H9 (cell line): ENCODE results near the gene TLK1. TPM values are rescaled to one million over a fixed set of nuclear protein-coding genes. Genes with fewer than 3 reads are reported as not detected.

ENCODE experiments used
- DNase-seq: peaks from one replicate; pipeline ENCODE4 v3.0.0-alpha.2; 2017
- H2AFZ ChIP-seq: one replicate; pipeline ENCODE4 v1.6.1; 2013; ENCODE audit warnings: mild to moderate bottlenecking, low read length, control low read depth, moderate library complexity
- H2AK5ac ChIP-seq: 2 replicates; pipeline ENCODE4 v1.6.1; 2013; ENCODE audit warnings: low read length, control low read depth, mixed read lengths; ENCODE audit not compliant: insufficient read length
- H2BK120ac ChIP-seq: one replicate; pipeline ENCODE4 v1.6.1; 2013; ENCODE audit warnings: low read depth, mild to moderate bottlenecking, low read length, control low read depth, inconsistent platforms; ENCODE audit not compliant: poor library complexity, severe bottlenecking
- H2BK12ac ChIP-seq: 2 replicates; pipeline ENCODE4 v1.6.1; 2013; ENCODE audit warnings: low read length, control low read depth, mixed read lengths, low read depth; ENCODE audit not compliant: insufficient read length
- H2BK15ac ChIP-seq: 2 replicates; pipeline ENCODE4 v1.6.1; 2013; ENCODE audit warnings: low read depth, low read length, control low read depth
- H2BK20ac ChIP-seq: one replicate; pipeline ENCODE4 v1.6.1; 2013; ENCODE audit warnings: low read depth, mild to moderate bottlenecking, low read length, control low read depth, inconsistent platforms; ENCODE audit not compliant: poor library complexity, severe bottlenecking
- H2BK5ac ChIP-seq: 2 replicates; pipeline ENCODE4 v1.6.1; 2013; ENCODE audit warnings: low read length, control low read depth, mixed read lengths; ENCODE audit not compliant: insufficient read length
- H3K14ac ChIP-seq: 2 replicates; pipeline ENCODE4 v1.6.1; 2013; ENCODE audit warnings: low read length, control low read depth; ENCODE audit not compliant: insufficient read depth
- H3K18ac ChIP-seq: 2 replicates; pipeline ENCODE4 v1.6.1; 2013; ENCODE audit warnings: low read depth, mild to moderate bottlenecking, mixed read lengths, low read length, control low read depth; ENCODE audit not compliant: insufficient read length
- H3K23ac ChIP-seq: 2 replicates; pipeline ENCODE4 v1.6.1; 2013; ENCODE audit warnings: low read length, control low read depth, mixed read lengths, low read depth; ENCODE audit not compliant: insufficient read length
- H3K23me2 ChIP-seq: 2 replicates; pipeline ENCODE4 v1.6.1; 2013; ENCODE audit warnings: low read depth, mild to moderate bottlenecking, mixed read lengths, low read length, control low read depth; ENCODE audit not compliant: insufficient read length, poor library complexity, severe bottlenecking
- H3K27ac ChIP-seq: 2 replicates; pipeline ENCODE4 v1.5.1; 2013; ENCODE audit warnings: low read length, control low read depth, mixed read lengths, low read depth; ENCODE audit not compliant: insufficient read length
- H3K27me3 ChIP-seq: 2 replicates; pipeline ENCODE4 v1.6.1; 2013; ENCODE audit warnings: low read length, control low read depth, inconsistent platforms; ENCODE audit not compliant: insufficient read depth
- H3K4ac ChIP-seq: 2 replicates; pipeline ENCODE4 v1.6.1; 2013; ENCODE audit warnings: low read depth, mild to moderate bottlenecking, control low read depth, inconsistent platforms, low read length, moderate library complexity
- H3K4me1 ChIP-seq: 2 replicates; pipeline ENCODE4 v1.6.1; 2013; ENCODE audit warnings: low read length, control low read depth, inconsistent platforms; ENCODE audit not compliant: insufficient read depth
- H3K4me2 ChIP-seq: 2 replicates; pipeline ENCODE4 v1.6.1; 2013; ENCODE audit warnings: low read length, control low read depth, mixed read lengths; ENCODE audit not compliant: insufficient read length, insufficient read depth
- H3K56ac ChIP-seq: 2 replicates; pipeline ENCODE4 v1.6.1; 2013; ENCODE audit warnings: low read depth, mild to moderate bottlenecking, mixed read lengths, low read length, control low read depth; ENCODE audit not compliant: insufficient read length
- H3K79me1 ChIP-seq: 2 replicates; pipeline ENCODE4 v1.6.1; 2013; ENCODE audit warnings: low read depth, mild to moderate bottlenecking, moderate library complexity, low read length, control low read depth, inconsistent platforms; ENCODE audit not compliant: insufficient read depth, poor library complexity, severe bottlenecking
- H3K79me2 ChIP-seq: 2 replicates; pipeline ENCODE4 v1.6.1; 2013; ENCODE audit warnings: low read length, control low read depth, inconsistent platforms; ENCODE audit not compliant: insufficient read depth
- H3K9ac ChIP-seq: 2 replicates; pipeline ENCODE4 v1.6.1; 2013; ENCODE audit warnings: low read length, control low read depth, mixed read lengths; ENCODE audit not compliant: insufficient read length; ENCODE audit errors: extremely low read depth
- H3K9me3 ChIP-seq: one replicate; pipeline ENCODE4 v1.6.1; 2013; ENCODE audit warnings: low read depth, low read length, inconsistent platforms; ENCODE audit not compliant: control insufficient read depth
- H3T11ph ChIP-seq: one replicate; pipeline ENCODE4 v1.6.1; 2013; ENCODE audit warnings: mild to moderate bottlenecking, low read length, control low read depth, inconsistent platforms
- H4K20me1 ChIP-seq: one replicate; pipeline ENCODE4 v1.6.1; 2013; ENCODE audit not compliant: control insufficient read depth, insufficient read length, insufficient read depth
- H4K5ac ChIP-seq: 2 replicates; pipeline ENCODE4 v1.6.1; 2013; ENCODE audit warnings: low read depth, mild to moderate bottlenecking, mixed read lengths, low read length, control low read depth; ENCODE audit not compliant: insufficient read length
- H4K8ac ChIP-seq: replicated peaks from 2 replicates; pipeline ENCODE4 v1.6.1; 2013; ENCODE audit warnings: low read length, control low read depth, mixed read lengths, low read depth; ENCODE audit not compliant: insufficient read length
- H4K91ac ChIP-seq: 2 replicates; pipeline ENCODE4 v1.6.1; 2013; ENCODE audit warnings: low read depth, mild to moderate bottlenecking, moderate library complexity, mixed read lengths, low read length, control low read depth; ENCODE audit not compliant: insufficient read length
- H3K27ac Mint-ChIP-seq, 3 experiments: 2 replicates in 2 of 3; 3 replicates in 1 of 3; pipeline ENCODE4 v1.8.0; 2020 to 2021; ENCODE audit warnings: mixed read lengths in 3 of 3, mild to moderate bottlenecking in 1 of 3, moderate library complexity in 1 of 3
- H3K27me3 Mint-ChIP-seq: 2 replicates; pipeline ENCODE4 v1.8.0; 2021; ENCODE audit warnings: low read depth, mild to moderate bottlenecking, moderate library complexity, mixed read lengths
- H3K36me3 Mint-ChIP-seq, 3 experiments: 2 replicates in 2 of 3; 3 replicates in 1 of 3; pipeline ENCODE4 v1.8.0; 2020 to 2021; ENCODE audit warnings: low read depth in 3 of 3, mixed read lengths in 3 of 3; ENCODE audit not compliant: insufficient read depth in 1 of 3
- H3K4me1 Mint-ChIP-seq, 2 experiments: 2 replicates each; pipeline ENCODE4 v1.8.0; 2020; ENCODE audit warnings: mixed read lengths in 2 of 2
- H3K4me3 Mint-ChIP-seq, 2 experiments: 2 replicates in 1 of 2; 3 replicates in 1 of 2; pipeline ENCODE4 v1.8.0; 2020 to 2021; ENCODE audit warnings: mild to moderate bottlenecking in 2 of 2, mixed read lengths in 2 of 2, moderate library complexity in 1 of 2
- H3K9me3 Mint-ChIP-seq, 2 experiments: 2 replicates in 1 of 2; 3 replicates in 1 of 2; pipeline ENCODE4 v1.8.0; 2020; ENCODE audit warnings: mild to moderate bottlenecking in 2 of 2, mixed read lengths in 2 of 2, moderate library complexity in 1 of 2
- WGBS: extraction: QIAGEN DNeasy Blood & Tissue Kit; methylation state at CpG from one replicate; pipeline ENCODE4 v1.1.7; 2013; ENCODE audit warnings: missing lambda C conversion rate, low lambda C conversion rate, mixed read lengths; ENCODE audit not compliant: insufficient read length; ENCODE audit errors: extremely low coverage; 5-methylcytosine and 5-hydroxymethylcytosine counted together
- total RNA-seq: library from RNA; stranded (reverse); gene quantifications from 2 replicates; pipeline ENCODE4 v1.2.1, GENCODE V29; 2021
- TF ChIP-seq, protein P1 (sequence below): fragments of 200-600 bp; sonication (generic); conservative IDR thresholded peaks from 3 replicates; pipeline ENCODE4 v1.8.0; 2021; ENCODE audit warnings: antibody characterized with exemption, mild to moderate bottlenecking

TLK1 gene
- total RNA-seq, 1 experiment from 2014 or later, result 112 TPM

DNA sequence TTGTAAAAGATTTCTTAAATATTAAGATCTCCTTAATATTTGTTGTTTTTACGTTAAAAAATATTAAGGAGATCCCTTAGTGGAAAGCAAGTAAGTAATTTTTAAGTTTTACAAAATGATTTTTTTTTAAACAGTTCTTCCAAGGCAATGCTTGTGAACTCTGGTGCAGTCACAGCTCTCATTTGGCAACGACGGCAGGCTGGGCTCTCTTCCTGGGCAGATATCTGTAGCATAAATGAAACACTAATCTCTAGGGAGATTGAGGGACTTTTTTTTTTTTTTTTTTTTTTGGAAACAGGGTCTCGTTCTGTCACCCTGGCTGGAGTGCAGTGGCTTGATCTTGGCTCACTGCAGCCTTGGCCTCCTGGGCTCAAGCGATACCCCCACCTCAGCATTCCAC is 193.1 kb downstream of the TLK1 start:
- Histone ChIP-seq H3K79me2 (no peaks in the 10 kb centered on the region), H4K91ac (no peak overlapping the region), H2AK5ac (no peak overlapping the region), H3K79me1 (no peaks in the 10 kb centered on the region), H3K18ac (no peak overlapping the region), H2BK20ac (no peak overlapping the region), H3K4ac (no peak overlapping the region), H3K27me3 (no peaks in the 10 kb centered on the region), H2AFZ (no peak overlapping the region), H3K9me3 (no peaks in the 10 kb centered on the region), H3K56ac (no peak overlapping the region), H4K5ac (no peak overlapping the region), H3K23me2 (no peaks in the 10 kb centered on the region), H4K20me1 (no peaks in the 10 kb centered on the region), H2BK120ac (no peak overlapping the region), H3K23ac (no peak overlapping the region), H2BK5ac (no peak overlapping the region), H3K4me1 (no peaks in the 10 kb centered on the region), H2BK15ac (no peak overlapping the region), H3T11ph (no peak overlapping the region), H3K4me2 (no peak overlapping the region), H4K8ac (no peak overlapping the region), H3K27ac (no peak overlapping the region), H3K14ac (no peak overlapping the region; the same call in 1 of the 2 replicates), H2BK12ac (no peak overlapping the region), H3K9ac (no peak overlapping the region)
- TF ChIP-seq, protein P1, sequence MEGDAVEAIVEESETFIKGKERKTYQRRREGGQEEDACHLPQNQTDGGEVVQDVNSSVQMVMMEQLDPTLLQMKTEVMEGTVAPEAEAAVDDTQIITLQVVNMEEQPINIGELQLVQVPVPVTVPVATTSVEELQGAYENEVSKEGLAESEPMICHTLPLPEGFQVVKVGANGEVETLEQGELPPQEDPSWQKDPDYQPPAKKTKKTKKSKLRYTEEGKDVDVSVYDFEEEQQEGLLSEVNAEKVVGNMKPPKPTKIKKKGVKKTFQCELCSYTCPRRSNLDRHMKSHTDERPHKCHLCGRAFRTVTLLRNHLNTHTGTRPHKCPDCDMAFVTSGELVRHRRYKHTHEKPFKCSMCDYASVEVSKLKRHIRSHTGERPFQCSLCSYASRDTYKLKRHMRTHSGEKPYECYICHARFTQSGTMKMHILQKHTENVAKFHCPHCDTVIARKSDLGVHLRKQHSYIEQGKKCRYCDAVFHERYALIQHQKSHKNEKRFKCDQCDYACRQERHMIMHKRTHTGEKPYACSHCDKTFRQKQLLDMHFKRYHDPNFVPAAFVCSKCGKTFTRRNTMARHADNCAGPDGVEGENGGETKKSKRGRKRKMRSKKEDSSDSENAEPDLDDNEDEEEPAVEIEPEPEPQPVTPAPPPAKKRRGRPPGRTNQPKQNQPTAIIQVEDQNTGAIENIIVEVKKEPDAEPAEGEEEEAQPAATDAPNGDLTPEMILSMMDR, result no peak
- peaks cover 15 to 24% of the 10 kb centered on the region in 2 experiments for H3K4me1 Mint-ChIP-seq
- H3K4me3 Mint-ChIP-seq, result no peak overlapping the region
- H3K27ac Mint-ChIP-seq, result peak overlapping the region in 1 of 3 experiments; percentile 22; a peak in 1 of 7 replicates
- no peak for DNase-seq
- H3K27me3 Mint-ChIP-seq, result no peaks in the 10 kb centered on the region
- peaks cover 36 to 55% (median 52%) of the 10 kb centered on the region in 3 experiments; a peak in 6 of 7 replicates for H3K36me3 Mint-ChIP-seq
- WGBS, result 100% methylated on average over 1 of the region's 5 CpGs
- no peaks in the 10 kb centered on the region for H3K9me3 Mint-ChIP-seq
